ENCODE measurements around the gene PDLIM4. TPM values are rescaled to one million over a fixed set of nuclear protein-coding genes. Genes with fewer than 3 reads are reported as not detected.

PDLIM4 gene
- total RNA-seq, 2 experiments from 2014 or later, result not detected

GRCh38 chr5:132310141-132310834 lies 52.8 kb downstream of the PDLIM4 start:
- no peaks in the 10 kb centered on the region for H3K79me2 ChIP-seq (ENCODE audit: insufficient read depth, low read depth, low read length)
- H3K36me3 ChIP-seq (ENCODE audit: insufficient read depth, low read length), result no peaks in the 10 kb centered on the region
- BruUV-seq (replicated peaks), result no TSS peak
- no peak overlapping the region for H3K27ac ChIP-seq (ENCODE audit: low read depth, low read length, poor library complexity, severe bottlenecking)
- H3K4me1 ChIP-seq (ENCODE audit: insufficient read depth, low read length, poor library complexity, severe bottlenecking), result no peaks in the 10 kb centered on the region
- no peak overlapping the region for H3K4me2 ChIP-seq (ENCODE audit: low read length)
- CTCF ChIA-PET (ENCODE audit: unreplicated experiment), result no interaction called here
- TF ChIP-seq CTCF (conservative IDR thresholded peaks at IDR 0.05; ENCODE audit: low read length) (no peak), EZH2phosphoT487 (IDR thresholded peaks at IDR 0.05; ENCODE audit: borderline replicate concordance, low read depth, low read length) (no peak)
- intact Hi-C loops (cut with micrococcal nuclease; ENCODE audit: unreplicated experiment), result no loop called here
- POLR2A ChIA-PET, result no interaction called here
- H3K4me3 ChIP-seq (ENCODE audit: low read depth, low read length, poor library complexity, severe bottlenecking), result no peak overlapping the region
- no peaks in the 10 kb centered on the region for H3K9me3 ChIP-seq (ENCODE audit: low read length)
- H2AFZ ChIP-seq (ENCODE audit: low read length), result no peak overlapping the region
- H4K20me1 ChIP-seq (ENCODE audit: insufficient read depth, low read length), result no peaks in the 10 kb centered on the region
- H3K9me2 ChIP-seq (ENCODE audit: insufficient read depth, low read length), result no peaks in the 10 kb centered on the region
- DNase-seq (ENCODE audit: low spot score), result no peak

GRCh38 chr5:132313366-132313765 lies 55.9 kb downstream of the PDLIM4 start:
- no peak overlapping the region for H3K4me2 ChIP-seq (ENCODE audit: low read length)
- H3K9me3 ChIP-seq (ENCODE audit: low read length), result no peaks in the 10 kb centered on the region
- ChIA-PET POLR2A (no interaction called here), CTCF (ENCODE audit: unreplicated experiment) (no interaction called here)
- H3K36me3 ChIP-seq (ENCODE audit: insufficient read depth, low read length), result no peaks in the 10 kb centered on the region
- no peak for TF ChIP-seq CTCF (conservative IDR thresholded peaks at IDR 0.05; ENCODE audit: low read length)
- no peak for TF ChIP-seq EZH2phosphoT487 (IDR thresholded peaks at IDR 0.05; ENCODE audit: borderline replicate concordance, low read depth, low read length)
- H3K4me3 ChIP-seq (ENCODE audit: low read depth, low read length, poor library complexity, severe bottlenecking), result no peak overlapping the region
- intact Hi-C loops (cut with micrococcal nuclease; ENCODE audit: unreplicated experiment), result no loop called here
- H3K9me2 ChIP-seq (ENCODE audit: insufficient read depth, low read length), result no peaks in the 10 kb centered on the region
- no peak overlapping the region for H2AFZ ChIP-seq (ENCODE audit: low read length)
- no peaks in the 10 kb centered on the region for H3K4me1 ChIP-seq (ENCODE audit: insufficient read depth, low read length, poor library complexity, severe bottlenecking)
- H4K20me1 ChIP-seq (ENCODE audit: insufficient read depth, low read length), result no peaks in the 10 kb centered on the region
- H3K27ac ChIP-seq (ENCODE audit: low read depth, low read length, poor library complexity, severe bottlenecking), result no peak overlapping the region
- H3K79me2 ChIP-seq (ENCODE audit: insufficient read depth, low read depth, low read length), result no peaks in the 10 kb centered on the region
- no TSS peak for BruUV-seq (replicated peaks)
- no peak for DNase-seq (ENCODE audit: low spot score)

GRCh38 chr5:132313961-132314432 lies 56.5 kb downstream of the PDLIM4 start:
- Histone ChIP-seq H3K4me2 (ENCODE audit: low read length) (no peak overlapping the region), H3K4me3 (ENCODE audit: low read depth, low read length, poor library complexity, severe bottlenecking) (no peak overlapping the region), H3K4me1 (ENCODE audit: insufficient read depth, low read length, poor library complexity, severe bottlenecking) (no peaks in the 10 kb centered on the region), H3K79me2 (ENCODE audit: insufficient read depth, low read depth, low read length) (no peaks in the 10 kb centered on the region), H4K20me1 (ENCODE audit: insufficient read depth, low read length) (no peaks in the 10 kb centered on the region), H3K9me2 (ENCODE audit: insufficient read depth, low read length) (no peaks in the 10 kb centered on the region), H3K9me3 (ENCODE audit: low read length) (no peaks in the 10 kb centered on the region), H3K36me3 (ENCODE audit: insufficient read depth, low read length) (no peaks in the 10 kb centered on the region), H2AFZ (ENCODE audit: low read length) (no peak overlapping the region), H3K27ac (ENCODE audit: low read depth, low read length, poor library complexity, severe bottlenecking) (no peak overlapping the region)
- no TSS peak for BruUV-seq (replicated peaks)
- intact Hi-C loops (cut with micrococcal nuclease; ENCODE audit: unreplicated experiment), result no loop called here
- ChIA-PET CTCF (ENCODE audit: unreplicated experiment) (no interaction called here), POLR2A (no interaction called here)
- no peak for TF ChIP-seq CTCF (conservative IDR thresholded peaks at IDR 0.05; ENCODE audit: low read length)
- DNase-seq (ENCODE audit: low spot score), result no peak

Measured in OCI-LY7 (cell line).